ENCODE data around the gene HCFC1. TPM values are rescaled to one million over a fixed set of nuclear protein-coding genes. Genes with fewer than 3 reads are reported as not detected.

HCFC1 gene
- total and polyA plus RNA-seq, 9 of the 15 experiments (the other 6 are each of a cell fraction or from before 2014, with no cell fraction given) = 2.8 to 133 (median 17.1) TPM

DNA sequence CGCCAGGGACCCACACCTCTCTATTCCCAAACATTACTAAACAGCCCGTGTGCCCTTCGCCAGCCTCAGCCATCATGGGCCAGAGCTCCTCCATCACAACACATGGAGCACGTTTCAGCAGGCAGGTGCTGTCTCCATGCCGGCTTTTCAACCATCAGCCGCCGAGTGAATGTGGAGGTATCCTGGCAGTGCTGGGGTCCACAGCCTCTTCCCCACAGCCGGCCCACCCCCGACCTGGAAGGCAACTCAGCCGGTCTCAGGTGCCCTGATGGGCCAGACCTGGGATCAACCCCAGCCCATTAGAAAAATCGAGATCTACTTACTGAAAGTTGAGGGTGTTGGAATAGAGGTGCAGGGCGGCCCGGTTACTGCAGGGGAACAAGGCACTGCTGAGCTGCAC lies 39.9 kb downstream of the HCFC1 start:
- peak overlapping the region in 1 of 2 experiments; percentile 78; a peak in 1 of 4 replicates for H3K9ac ChIP-seq (ENCODE audit: insufficient read depth in 1 of 2, low read depth in 2 of 2, low read length in 2 of 2)
- no peak for FAIRE-seq
- CTCF ChIA-PET (ENCODE audit: low intra/inter-chr PET ratio) = no interaction called here

DNA sequence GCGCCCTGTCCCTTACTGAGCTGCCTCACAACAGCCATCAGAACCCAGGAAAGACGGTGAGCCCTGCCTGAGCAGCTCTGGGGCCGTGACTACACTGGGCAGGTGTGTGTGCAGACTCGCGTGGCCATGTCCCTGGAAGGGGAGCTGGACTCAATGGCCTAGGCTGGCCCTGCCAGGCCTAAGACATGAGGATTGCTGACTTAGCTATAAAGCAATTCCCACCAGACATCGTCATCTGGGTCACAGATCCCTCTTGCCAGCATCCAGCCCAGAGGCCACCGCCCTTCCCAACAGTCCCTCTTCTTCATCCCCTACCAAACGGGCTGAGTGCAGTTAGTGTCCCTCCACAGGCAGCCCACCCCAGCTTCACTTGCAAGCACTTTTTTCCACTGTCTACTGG lies 40.5 kb downstream of the HCFC1 start:
- peaks cover 48% of the 10 kb centered on the region for H3K36me3 ChIP-seq (ENCODE audit: control insufficient read depth, insufficient read depth, low read length)
- H2AFZ ChIP-seq (ENCODE audit: low read depth, low read length) = no peak overlapping the region
- no peak overlapping the region for H3K27ac ChIP-seq (ENCODE audit: extremely low read depth, low read depth, low read length)
- H3K9me3 ChIP-seq (replicated peaks; ENCODE audit: control insufficient read depth, insufficient read depth, low read depth, low read length) = no peaks in the 10 kb centered on the region
- POLR2A ChIA-PET = interaction anchor here (0.5 to 0.6 kb wide), 2 partner anchors 16 to 38 kb away, joined by 3 read pairs; no protein-coding TSS in a partner anchor
- no TSS peak for BruUV-seq (replicated peaks)
- FAIRE-seq (no peak), ATAC-seq (no peak), DNase-seq (ENCODE audit: extremely low read depth in 1 of 4, low spot score in 3 of 4) (no peak)
- H4K20me1 ChIP-seq (replicated peaks; ENCODE audit: control insufficient read depth, insufficient read depth, low read length) = no peaks in the 10 kb centered on the region
- no peaks in the 10 kb centered on the region for H3K9me1 ChIP-seq (ENCODE audit: control insufficient read depth, insufficient read depth, low read length)
- H3K4me3 ChIP-seq = no peak overlapping the region
- 91% methylated on average over 6 of the region's 8 CpGs for WGBS (ENCODE audit: insufficient coverage, low coverage, missing lambda C conversion rate)
- in situ Hi-C loops (cut with MboI) = no loop called here
- CTCF ChIA-PET (ENCODE audit: low intra/inter-chr PET ratio) = no interaction called here
- no peaks in the 10 kb centered on the region for H3K27me3 ChIP-seq (ENCODE audit: control insufficient read depth in 2 of 2, insufficient read depth in 2 of 2, low read length in 2 of 2)
- H3K4me1 ChIP-seq (replicated peaks in 1 of 2; ENCODE audit: control insufficient read depth in 2 of 2, insufficient read depth in 2 of 2, low read length in 2 of 2) = peaks cover 27 to 65% of the 10 kb centered on the region in 2 experiments; a peak in 4 of 5 replicates
- peaks cover 50% of the 10 kb centered on the region for H3K79me2 ChIP-seq (ENCODE audit: control insufficient read depth, insufficient read depth, low read length)
- intact Hi-C loops (cut with micrococcal nuclease) = no loop called here
- H3K9ac ChIP-seq (ENCODE audit: insufficient read depth in 1 of 2, low read depth in 2 of 2, low read length in 2 of 2) = peak overlapping the region in 1 of 2 experiments; percentile 78; a peak in 2 of 4 replicates
- H3K4me2 ChIP-seq (ENCODE audit: insufficient read depth, low read length) = no peak overlapping the region
- no peak for TF ChIP-seq RBBP5 (IDR thresholded peaks at IDR 0.05; ENCODE audit: borderline replicate concordance, insufficient read depth, low read length, poor library complexity, severe bottlenecking)
- TF ChIP-seq, protein P1, sequence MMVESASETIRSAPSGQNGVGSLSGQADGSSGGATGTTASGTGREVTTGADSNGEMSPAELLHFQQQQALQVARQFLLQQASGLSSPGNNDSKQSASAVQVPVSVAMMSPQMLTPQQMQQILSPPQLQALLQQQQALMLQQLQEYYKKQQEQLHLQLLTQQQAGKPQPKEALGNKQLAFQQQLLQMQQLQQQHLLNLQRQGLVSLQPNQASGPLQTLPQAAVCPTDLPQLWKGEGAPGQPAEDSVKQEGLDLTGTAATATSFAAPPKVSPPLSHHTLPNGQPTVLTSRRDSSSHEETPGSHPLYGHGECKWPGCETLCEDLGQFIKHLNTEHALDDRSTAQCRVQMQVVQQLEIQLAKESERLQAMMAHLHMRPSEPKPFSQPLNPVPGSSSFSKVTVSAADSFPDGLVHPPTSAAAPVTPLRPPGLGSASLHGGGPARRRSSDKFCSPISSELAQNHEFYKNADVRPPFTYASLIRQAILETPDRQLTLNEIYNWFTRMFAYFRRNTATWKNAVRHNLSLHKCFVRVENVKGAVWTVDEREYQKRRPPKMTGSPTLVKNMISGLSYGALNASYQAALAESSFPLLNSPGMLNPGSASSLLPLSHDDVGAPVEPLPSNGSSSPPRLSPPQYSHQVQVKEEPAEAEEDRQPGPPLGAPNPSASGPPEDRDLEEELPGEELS (CRISPR knock-in tag; IDR thresholded peaks at IDR 0.05; ENCODE audit: borderline replicate concordance) = no peak
- TF ChIP-seq KDM1A (IDR thresholded peaks at IDR 0.05) = no peak
- peak; percentile 5; the same call in 1 of the 2 replicates for TF ChIP-seq MAFF (IDR thresholded peaks at IDR 0.05; ENCODE audit: low read length)
- TF ChIP-seq, protein P2, sequence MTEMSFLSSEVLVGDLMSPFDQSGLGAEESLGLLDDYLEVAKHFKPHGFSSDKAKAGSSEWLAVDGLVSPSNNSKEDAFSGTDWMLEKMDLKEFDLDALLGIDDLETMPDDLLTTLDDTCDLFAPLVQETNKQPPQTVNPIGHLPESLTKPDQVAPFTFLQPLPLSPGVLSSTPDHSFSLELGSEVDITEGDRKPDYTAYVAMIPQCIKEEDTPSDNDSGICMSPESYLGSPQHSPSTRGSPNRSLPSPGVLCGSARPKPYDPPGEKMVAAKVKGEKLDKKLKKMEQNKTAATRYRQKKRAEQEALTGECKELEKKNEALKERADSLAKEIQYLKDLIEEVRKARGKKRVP (CRISPR knock-in tag; IDR thresholded peaks at IDR 0.05) = no peak
- TF ChIP-seq GABPB1 (CRISPR knock-in tag; IDR thresholded peaks at IDR 0.05) = no peak
- peak; percentile 31; the same call in 1 of the 2 replicates for TF ChIP-seq C11orf30 (IDR thresholded peaks at IDR 0.05; ENCODE audit: low read depth)
- peak; percentile 39; the same call in 1 of the 2 replicates for TF ChIP-seq MAFG (tag; conservative IDR thresholded peaks at IDR 0.05)
- TF ChIP-seq ZNF398 (CRISPR knock-in tag; IDR thresholded peaks at IDR 0.05) = no peak

More for the DNA sequence above, 39.9 kb downstream of the HCFC1 start:
- H4K20me1 ChIP-seq (replicated peaks; ENCODE audit: control insufficient read depth, insufficient read depth, low read length) = no peaks in the 10 kb centered on the region
- no peak overlapping the region for H3K4me2 ChIP-seq (ENCODE audit: insufficient read depth, low read length)
- in situ Hi-C loops (cut with MboI) = no loop called here
- POLR2A ChIA-PET = interaction anchor here (0.6 kb wide), 2 partner anchors 39 to 160 kb away, joined by 3 read pairs; no protein-coding TSS in a partner anchor
- H3K79me2 ChIP-seq (ENCODE audit: control insufficient read depth, insufficient read depth, low read length) = peaks cover 44% of the 10 kb centered on the region
- BruUV-seq (replicated peaks) = no TSS peak
- no peaks in the 10 kb centered on the region for H3K9me3 ChIP-seq (replicated peaks; ENCODE audit: control insufficient read depth, insufficient read depth, low read depth, low read length)
- ATAC-seq (no peak), DNase-seq (ENCODE audit: extremely low read depth in 1 of 4, low spot score in 3 of 4) (no peak)
- no peak overlapping the region for H3K27ac ChIP-seq (ENCODE audit: extremely low read depth, low read depth, low read length)
- WGBS (ENCODE audit: insufficient coverage, low coverage, missing lambda C conversion rate) = 95% methylated on average over 5 of the region's 13 CpGs
- no peak overlapping the region for H3K4me3 ChIP-seq
- no peaks in the 10 kb centered on the region for H3K9me1 ChIP-seq (ENCODE audit: control insufficient read depth, insufficient read depth, low read length)
- TF ChIP-seq SMARCE1 (IDR thresholded peaks at IDR 0.05) = no peak
- TF ChIP-seq RBFOX2 (IDR thresholded peaks at IDR 0.05; ENCODE audit: low read depth, low read length) = peak; percentile 31; the same call in 1 of the 2 replicates
- intact Hi-C loops (cut with micrococcal nuclease) = no loop called here
- peaks cover 27 to 59% of the 10 kb centered on the region in 2 experiments; a peak in 4 of 5 replicates for H3K4me1 ChIP-seq (replicated peaks in 1 of 2; ENCODE audit: control insufficient read depth in 2 of 2, insufficient read depth in 2 of 2, low read length in 2 of 2)
- H3K36me3 ChIP-seq (ENCODE audit: control insufficient read depth, insufficient read depth, low read length) = peaks cover 48% of the 10 kb centered on the region
- H2AFZ ChIP-seq (ENCODE audit: low read depth, low read length) = no peak overlapping the region
- H3K27me3 ChIP-seq (ENCODE audit: control insufficient read depth in 2 of 2, insufficient read depth in 2 of 2, low read length in 2 of 2) = no peaks in the 10 kb centered on the region
